ENCODE measurements around the gene TRAPPC3.

GRCh38 chr1:36097693-36098585 is 51.3 kb downstream of the TRAPPC3 start:
- TF ChIP-seq KDM5B (IDR thresholded peaks at IDR 0.05; ENCODE audit: insufficient replicate concordance, low read depth, low read length) = no peak
- TF ChIP-seq CBX8 (IDR thresholded peaks at IDR 0.05; ENCODE audit: borderline replicate concordance, extremely low read depth, low read depth, low read length, poor library complexity, severe bottlenecking) = no peak
- no peak for TF ChIP-seq RBM17 (IDR thresholded peaks at IDR 0.05; ENCODE audit: borderline replicate concordance, low read depth, low read length)
- no peak for TF ChIP-seq UBTF (IDR thresholded peaks at IDR 0.05; ENCODE audit: borderline replicate concordance in 1 of 2, low read depth in 2 of 2, low read length in 2 of 2)
- no peak for TF ChIP-seq MYC (IDR thresholded peaks at IDR 0.05; ENCODE audit: low read depth, low read length)
- no peak for TF ChIP-seq MYC (CRISPR knock-in tag; IDR thresholded peaks at IDR 0.05; ENCODE audit: borderline replicate concordance, low read depth)
- no peak for TF ChIP-seq TAF7 (tag; IDR thresholded peaks at IDR 0.05)
- no peak for TF ChIP-seq RFX5 (IDR thresholded peaks at IDR 0.05; ENCODE audit: low read depth, low read length)
- no peak for TF ChIP-seq NRF1 (conservative IDR thresholded peaks at IDR 0.05 in 1 of 2, IDR thresholded peaks at IDR 0.05 in 1 of 2)
- no peak for TF ChIP-seq EZH2 (IDR thresholded peaks at IDR 0.05; ENCODE audit: borderline replicate concordance, low read depth, low read length)
- no peak for TF ChIP-seq NFXL1 (CRISPR knock-in tag; IDR thresholded peaks at IDR 0.05)
- no peak for TF ChIP-seq CEBPG (CRISPR knock-in tag; IDR thresholded peaks at IDR 0.05)
- no peak for TF ChIP-seq CEBPG (tag; conservative IDR thresholded peaks at IDR 0.05 in 1 of 2, IDR thresholded peaks at IDR 0.05 in 1 of 2)
- no peak for TF ChIP-seq PKNOX1 (IDR thresholded peaks at IDR 0.05)
- TF ChIP-seq EHMT2 (IDR thresholded peaks at IDR 0.05) = no peak

Measured in K562 (cell line).